K562 (cell line): Measurements from ENCODE around the gene JPH3. TPM values are rescaled to one million over a fixed set of nuclear protein-coding genes. Genes with fewer than 3 reads are reported as not detected.

Experiments
- ATAC-seq: fragments of 200-7000 bp; cut with Tn5 transposase; 3 replicates; pipeline ENCODE4 v1.9.1; 2020; ENCODE audit warnings: moderate library complexity
- BruUV-seq: library from RNA; stranded (reverse); fragments of 400-500 nt; replicated peaks from 2 replicates; lab custom pipeline; 2021; lab: Mats Ljungman, UMichigan
- CTCF ChIA-PET: fragments of 300-600 bp; formaldehyde crosslinking; extraction: SDS; loops from one replicate; lab custom pipeline; 2021; ENCODE audit warnings: low intra/inter-chr PET ratio; lab: Yijun Ruan, JAX
- POLR2A ChIA-PET: fragments of 300-600, 350-650 bp; sonication (Branson Sonifier 250); formaldehyde crosslinking; extraction: SDS; loops from one replicate; lab custom pipeline; 2021; ENCODE audit warnings: antibody characterized with exemption, inconsistent platforms; lab: Yijun Ruan, JAX
- DNase-seq, 4 experiments: peaks; one replicate each; pipeline versions ENCODE4 v3.0.0 to v3.0.0-alpha.2; 2011 to 2018; ENCODE audit warnings: low spot score in 3 of 4, mixed read lengths in 3 of 4; ENCODE audit errors: extremely low read depth in 1 of 4
- FAIRE-seq: peaks from 2 replicates; lab custom pipeline; 2011; peaks lifted over from hg19 to GRCh38; lab: Jason Lieb, UNC
- H2AFZ ChIP-seq: 2 replicates; pipeline ENCODE4 v1.6.0; 2011; ENCODE audit warnings: low read depth, low read length, control low read depth, inconsistent platforms
- H3K27ac ChIP-seq: fragments of 200-600 bp; 3 replicates; pipeline ENCODE4 v1.8.0; 2011; ENCODE audit warnings: low read depth, mild to moderate bottlenecking, control low read depth, inconsistent platforms, low read length, moderate library complexity, mixed read lengths; ENCODE audit errors: extremely low read depth
- H3K27me3 ChIP-seq, 2 experiments: fragments of 300-600 bp in 1 of 2; 2 replicates in 1 of 2; 3 replicates in 1 of 2; pipeline versions ENCODE4 v1.6.0 to v1.8.0; 2011; ENCODE audit warnings: inconsistent platforms in 2 of 2, low read length in 2 of 2, mild to moderate bottlenecking in 1 of 2, mixed read lengths in 1 of 2, moderate library complexity in 1 of 2; ENCODE audit not compliant: control insufficient read depth in 2 of 2, insufficient read depth in 2 of 2
- H3K36me3 ChIP-seq: fragments of 300-600 bp; 3 replicates; pipeline ENCODE4 v1.8.0; 2011; ENCODE audit warnings: mild to moderate bottlenecking, low read length, inconsistent platforms; ENCODE audit not compliant: control insufficient read depth, insufficient read depth
- H3K4me1 ChIP-seq, 2 experiments: fragments of 200-600 bp in 1 of 2; replicated peaks in 1 of 2; 2 replicates in 1 of 2; 3 replicates in 1 of 2; pipeline versions ENCODE4 v1.5.1 to v1.8.0; 2011; ENCODE audit warnings: inconsistent platforms in 2 of 2, low read length in 2 of 2, mild to moderate bottlenecking in 1 of 2, mixed read lengths in 1 of 2, moderate library complexity in 1 of 2; ENCODE audit not compliant: control insufficient read depth in 2 of 2, insufficient read depth in 2 of 2
- H3K4me2 ChIP-seq: 2 replicates; pipeline ENCODE4 v1.6.1; 2011; ENCODE audit warnings: low read length, control low read depth, inconsistent platforms, mixed read lengths; ENCODE audit not compliant: insufficient read depth
- H3K4me3 ChIP-seq: fragments of 200-600 bp; sonication (generic), shearing (Covaris generic); 2 replicates; pipeline ENCODE4 v1.5.1; 2016; ENCODE audit warnings: control low read depth, inconsistent platforms
- H3K79me2 ChIP-seq: fragments of 200-600 bp; 3 replicates; pipeline ENCODE4 v1.8.0; 2011; ENCODE audit warnings: low read length, inconsistent platforms; ENCODE audit not compliant: control insufficient read depth, insufficient read depth
- H3K9ac ChIP-seq, 2 experiments: 2 replicates each; pipeline versions ENCODE4 v1.6.0 to v1.6.1; 2011; ENCODE audit warnings: low read depth in 2 of 2, low read length in 2 of 2, control low read depth in 1 of 2, inconsistent platforms in 1 of 2, mild to moderate bottlenecking in 1 of 2, mixed read lengths in 1 of 2; ENCODE audit not compliant: insufficient read depth in 1 of 2
- H3K9me1 ChIP-seq: one replicate; pipeline ENCODE4 v1.6.0; 2011; ENCODE audit warnings: inconsistent platforms, mild to moderate bottlenecking, low read length, moderate library complexity; ENCODE audit not compliant: control insufficient read depth, insufficient read depth
- H3K9me3 ChIP-seq: replicated peaks from 2 replicates; pipeline ENCODE4 v1.5.1; 2011; ENCODE audit warnings: low read depth, low read length, inconsistent platforms; ENCODE audit not compliant: control insufficient read depth, insufficient read depth
- H4K20me1 ChIP-seq: replicated peaks from 2 replicates; pipeline ENCODE4 v1.6.1; 2011; ENCODE audit warnings: low read length, inconsistent platforms, mixed read lengths; ENCODE audit not compliant: control insufficient read depth, insufficient read depth
- CBFA2T2 ChIP-seq: fragments of 450-650 bp; conservative IDR thresholded peaks from 2 replicates; pipeline ENCODE4 v1.6.1; 2017; ENCODE audit warnings: mild to moderate bottlenecking
- CBX1 ChIP-seq: sonication (generic); IDR thresholded peaks from 2 replicates; pipeline ENCODE4 v1.6.1; 2016; ENCODE audit warnings: antibody characterized with exemption, low read depth, mild to moderate bottlenecking
- CHD1 ChIP-seq: fragments of 200-600 bp; sonication (generic); IDR thresholded peaks from one replicate; pipeline ENCODE4 v1.6.1; 2012; ENCODE audit warnings: mild to moderate bottlenecking, moderate library complexity, low read length, inconsistent platforms
- COPS2 ChIP-seq: fragments of 450-650 bp; conservative IDR thresholded peaks from 2 replicates; pipeline ENCODE4 v1.6.1; 2016; ENCODE audit warnings: mild to moderate bottlenecking, moderate library complexity
- DNMT1 ChIP-seq: fragments of 450-650 bp; IDR thresholded peaks from 2 replicates; pipeline ENCODE4 v1.6.1; 2016; ENCODE audit warnings: antibody characterized with exemption, mild to moderate bottlenecking
- FOSL1 ChIP-seq: fragments of 200-800 bp; sonication (Bioruptor generic); conservative IDR thresholded peaks from 2 replicates; pipeline ENCODE4 v1.6.1; 2016; ENCODE audit warnings: missing genetic modification characterization, missing compliant biosample characterization
- FOXJ2 ChIP-seq: fragments of 200-800 bp; sonication (Bioruptor generic); IDR thresholded peaks from 2 replicates; pipeline ENCODE4 v1.6.1; 2016; ENCODE audit warnings: missing genetic modification characterization, missing compliant biosample characterization
- HNRNPUL1 ChIP-seq: fragments of 200-400 bp; formaldehyde crosslinking; IDR thresholded peaks from 2 replicates; pipeline ENCODE4 v1.6.1; 2017; ENCODE audit warnings: low read length
- NEUROD1 ChIP-seq: fragments of 150-350 bp; IDR thresholded peaks from 2 replicates; pipeline ENCODE4 v1.6.1; 2014; ENCODE audit warnings: borderline replicate concordance, low read length, low read depth; ENCODE audit not compliant: partially characterized antibody
- PHF20 ChIP-seq: fragments of 450-650 bp; IDR thresholded peaks from 2 replicates; pipeline ENCODE4 v1.6.1; 2018; ENCODE audit not compliant: partially characterized antibody
- SMAD4 ChIP-seq: fragments of 250-450 bp; sonication (Bioruptor Pico); conservative IDR thresholded peaks from 2 replicates; pipeline ENCODE4 v1.8.0; 2021; ENCODE audit warnings: inconsistent platforms, mild to moderate bottlenecking, moderate library complexity
- SMARCA5 ChIP-seq: fragments of 450-650 bp; IDR thresholded peaks from 2 replicates; pipeline ENCODE4 v1.6.1; 2016
- XRCC5 ChIP-seq: fragments of 200-400 bp; formaldehyde crosslinking; IDR thresholded peaks from 2 replicates; pipeline ENCODE4 v1.6.1; 2017; ENCODE audit warnings: low read depth, mild to moderate bottlenecking, low read length
- ZNF232 ChIP-seq: sonication (generic); formaldehyde crosslinking; IDR thresholded peaks from 2 replicates; pipeline ENCODE4 v1.8.0; 2022; ENCODE audit warnings: mild to moderate bottlenecking, missing genetic modification reagents
- ZNF24 ChIP-seq: fragments of 450-650 bp; IDR thresholded peaks from 2 replicates; pipeline ENCODE4 v1.6.1; 2016
- WGBS: fragments of 100-300 bp; shearing (Covaris generic); methylation state at CpG from one replicate; pipeline ENCODE4 v1.1.6; 2016; ENCODE audit warnings: low coverage, mixed read lengths; ENCODE audit not compliant: insufficient coverage; ENCODE audit errors: missing lambda C conversion rate; 5-methylcytosine and 5-hydroxymethylcytosine counted together
- in situ Hi-C: fragments of 300-500 bp; cut with MboI; formaldehyde crosslinking; loops from 4 replicates; pipeline ENCODE4 v1.15.0; 2018; ENCODE audit warnings: inconsistent platforms, mixed read lengths
- intact Hi-C: fragments of 100-400 bp; cut with micrococcal nuclease; formaldehyde crosslinking; loops from 2 replicates; pipeline ENCODE4 v1.14.2; 2022
- polyA plus RNA-seq, 8 experiments: library from polyadenylated mRNA; depleted of rRNA in 4 of 8; stranded (reverse) in 5 of 8; unstranded in 3 of 8; fragments of >200 nt; fragmentation: Nextera tagmentation in 2 of 8; fragmentation: Illumina TruSeq in 1 of 8; extraction: Ambion mirVana in 2 of 8; extraction: Trizol in 1 of 8; gene quantifications; 2 replicates each; pipeline versions ENCODE4 v1.2.1 to v1.2.3, GENCODE V29; 2011 to 2014; ENCODE audit warnings: inconsistent platforms in 1 of 8, missing spikeins in 1 of 8
- total RNA-seq, 7 experiments: library from RNA; depleted of rRNA in 6 of 7; stranded (reverse); fragments of >200 nt in 6 of 7; fragmentation: Illumina TruSeq in 2 of 7; extraction: Trizol in 2 of 7; gene quantifications; 2 replicates each; pipeline versions ENCODE4 v1.2.1 to v1.2.3, GENCODE V29; 2011 to 2021; ENCODE audit warnings: low replicate concordance in 1 of 7
- TF ChIP-seq, protein P1 (sequence below), 2 experiments: fragments of 450-650 bp; conservative IDR thresholded peaks; 2 replicates each; pipeline ENCODE4 v1.6.1; 2017; ENCODE audit warnings: mild to moderate bottlenecking in 2 of 2, moderate library complexity in 2 of 2

Gene JPH3
- total and polyA plus RNA-seq, 9 of the 15 experiments (the other 6 are each of a cell fraction or from before 2014, with no cell fraction given), result 0.01 TPM; not detected in 8

DNA sequence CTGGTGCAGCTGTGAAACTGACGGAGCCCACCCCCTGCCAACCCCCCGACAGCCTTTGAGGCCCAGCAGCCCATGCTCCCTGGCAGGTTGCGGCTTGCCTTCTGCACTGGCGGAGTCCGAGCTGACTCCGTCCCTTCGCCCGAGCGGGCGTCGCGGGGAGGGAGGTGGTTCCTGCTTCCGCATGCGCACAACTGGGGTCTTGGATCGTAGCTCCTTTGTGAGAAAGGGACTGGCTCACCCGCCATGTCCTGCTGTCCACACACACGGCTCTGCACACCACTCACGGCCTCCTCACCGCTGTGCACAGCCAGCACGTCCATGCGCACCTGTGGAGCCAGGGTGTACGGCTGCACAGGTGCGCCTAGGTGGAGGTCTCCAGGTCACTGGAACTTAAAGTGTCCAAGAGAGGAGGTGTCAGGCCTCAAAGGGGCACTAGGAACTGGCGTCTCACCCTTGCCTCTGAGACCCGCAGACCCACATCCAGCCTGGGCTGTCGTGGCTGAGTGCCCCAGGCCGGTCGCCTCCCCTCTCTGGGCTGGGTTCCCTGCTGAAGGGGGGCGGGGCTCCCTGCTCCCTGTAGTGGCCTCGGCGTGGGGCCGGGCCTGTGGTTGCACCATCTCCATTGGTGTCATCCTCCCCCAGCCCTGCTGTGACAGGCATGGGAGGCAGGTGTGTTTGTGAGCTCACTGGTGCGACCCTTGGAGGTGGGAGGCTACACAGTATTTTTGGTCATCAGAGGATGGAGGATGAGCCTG lies 45.3 kb downstream of the JPH3 start:
- peaks cover 0 to 20% of the 10 kb centered on the region in 2 experiments; a peak in 2 of 5 replicates for H3K4me1 ChIP-seq
- no peaks in the 10 kb centered on the region for H3K9me3 ChIP-seq
- BruUV-seq, result no TSS peak
- H3K79me2 ChIP-seq, result no peaks in the 10 kb centered on the region
- 15% methylated on average over 32 of the region's 33 CpGs for WGBS
- no peaks in the 10 kb centered on the region for H3K9me1 ChIP-seq
- FAIRE-seq, result no peak
- peaks cover 13% of the 10 kb centered on the region for H4K20me1 ChIP-seq
- no peak overlapping the region for H2AFZ ChIP-seq
- peak; percentile 66; the same call in 2 of the 3 replicates for ATAC-seq
- DNase-seq, result peak in 2 of 4 experiments; percentile 33 to 37
- no peak overlapping the region; a peak in 1 of 4 replicates for H3K9ac ChIP-seq
- CTCF ChIA-PET, result no interaction called here
- TF ChIP-seq ZNF24 (no peak), ZNF232 (CRISPR knock-in tag) (no peak), SMARCA5 (no peak), FOXJ2 (tag) (no peak), DNMT1 (no peak), NEUROD1 (no peak), COPS2 (no peak), SMAD4 (CRISPR knock-in tag) (no peak), FOSL1 (tag) (no peak), HNRNPUL1 (no peak), CBFA2T2 (no peak), PHF20 (no peak), XRCC5 (no peak), CHD1 (no peak), CBX1 (no peak)
- TF ChIP-seq, protein P1, sequence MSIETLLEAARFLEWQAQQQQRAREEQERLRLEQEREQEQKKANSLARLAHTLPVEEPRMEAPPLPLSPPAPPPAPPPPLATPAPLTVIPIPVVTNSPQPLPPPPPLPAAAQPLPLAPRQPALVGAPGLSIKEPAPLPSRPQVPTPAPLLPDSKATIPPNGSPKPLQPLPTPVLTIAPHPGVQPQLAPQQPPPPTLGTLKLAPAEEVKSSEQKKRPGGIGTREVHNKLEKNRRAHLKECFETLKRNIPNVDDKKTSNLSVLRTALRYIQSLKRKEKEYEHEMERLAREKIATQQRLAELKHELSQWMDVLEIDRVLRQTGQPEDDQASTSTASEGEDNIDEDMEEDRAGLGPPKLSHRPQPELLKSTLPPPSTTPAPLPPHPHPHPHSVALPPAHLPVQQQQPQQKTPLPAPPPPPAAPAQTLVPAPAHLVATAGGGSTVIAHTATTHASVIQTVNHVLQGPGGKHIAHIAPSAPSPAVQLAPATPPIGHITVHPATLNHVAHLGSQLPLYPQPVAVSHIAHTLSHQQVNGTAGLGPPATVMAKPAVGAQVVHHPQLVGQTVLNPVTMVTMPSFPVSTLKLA (conservative IDR thresholded peaks at IDR 0.05), result no peak
- TF ChIP-seq, all 486 proteins: peak for 0
- POLR2A ChIA-PET, result interaction anchor here (0.6 to 1.1 kb wide), 3 partner anchors 37 to 157 kb away, joined by 3 to 4 read pairs (median 3); no protein-coding TSS in a partner anchor
- H3K27me3 ChIP-seq, result peaks cover 50 to 89% of the 10 kb centered on the region in 2 experiments
- intact Hi-C loops (no loop called here), in situ Hi-C loops (loop anchor here (25.0 kb wide), 1 partner anchor 1085 kb away; the partner anchor contains the start of genes FOXC2 and MTHFSD)
- H3K27ac ChIP-seq, result no peak overlapping the region
- H3K4me2 ChIP-seq, result no peak overlapping the region
- H3K4me3 ChIP-seq, result no peak overlapping the region
- no peaks in the 10 kb centered on the region for H3K36me3 ChIP-seq
